ENCODE measurements around the gene FRMPD1.

GRCh38 chr9:37732086-37732741, 81.5 kb downstream of the FRMPD1 start:
- TF ChIP-seq CTCF (conservative IDR thresholded peaks at IDR 0.05; ENCODE audit: low read depth, low read length) (no peak), POLR2A (IDR thresholded peaks at IDR 0.05; ENCODE audit: low read depth, low read length) (no peak), RCOR1 (IDR thresholded peaks at IDR 0.05; ENCODE audit: insufficient replicate concordance, low read length) (no peak), MXI1 (IDR thresholded peaks at IDR 0.05; ENCODE audit: borderline replicate concordance, low read depth, low read length) (no peak), CHD1 (IDR thresholded peaks at IDR 0.05; ENCODE audit: low read depth, low read length) (no peak), SMC3 (IDR thresholded peaks at IDR 0.05; ENCODE audit: low read depth, low read length) (no peak), NFE2L2 (IDR thresholded peaks at IDR 0.05; ENCODE audit: low read depth, low read length) (no peak), RFX5 (IDR thresholded peaks at IDR 0.05; ENCODE audit: low read depth, low read length) (no peak), USF2 (IDR thresholded peaks at IDR 0.05; ENCODE audit: low read depth, low read length) (no peak), FOS (IDR thresholded peaks at IDR 0.05; ENCODE audit: low read depth, low read length) (no peak), RAD21 (IDR thresholded peaks at IDR 0.05; ENCODE audit: low read length) (no peak), MAZ (IDR thresholded peaks at IDR 0.05; ENCODE audit: borderline replicate concordance, low read depth, low read length) (no peak), CEBPB (IDR thresholded peaks at IDR 0.05; ENCODE audit: low read depth, low read length) (no peak)

Data from IMR-90 (cell line).